Measurements from ENCODE around the gene COL27A1. TPM values are rescaled to one million over a fixed set of nuclear protein-coding genes. Genes with fewer than 3 reads are reported as not detected.

COL27A1 gene
- total RNA-seq, 1 donor from 2014 or later: 13.7 TPM

GRCh38 chr9:114281473-114282103 lies 126.3 kb downstream of the COL27A1 start:
- intact Hi-C loops (cut with DNase I): loop anchor here (10.0 kb wide), 1 partner anchor 127 kb away; the partner anchor contains the start of gene COL27A1

DNA sequence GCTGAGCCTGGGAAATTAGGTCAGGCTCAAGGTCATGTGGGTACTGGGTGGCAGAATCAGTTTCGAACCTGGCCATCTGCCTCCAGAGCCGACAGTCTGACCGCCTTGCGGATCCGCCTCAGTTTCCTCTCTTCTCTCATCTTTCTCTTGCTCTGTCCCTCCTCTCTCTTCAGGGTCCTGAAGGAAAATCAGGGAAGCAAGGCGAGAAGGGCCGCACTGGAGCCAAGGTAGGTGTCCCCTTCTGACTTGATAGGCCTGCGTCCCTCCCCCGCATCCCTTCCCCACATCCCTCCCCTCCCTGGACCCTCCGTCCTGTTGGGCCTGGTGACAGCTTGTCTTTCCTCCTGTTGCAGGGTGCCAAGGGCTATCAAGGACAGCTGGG lies 126.8 kb downstream of the COL27A1 start:
- ATAC-seq (no peak), DNase-seq (peak; percentile 51)
- no peak overlapping the region for H3K27ac ChIP-seq
- no peaks in the 10 kb centered on the region for H3K9me3 ChIP-seq
- TF ChIP-seq CTCF (IDR thresholded peaks at IDR 0.05): no peak
- H3K36me3 ChIP-seq: no peaks in the 10 kb centered on the region
- H3K27me3 ChIP-seq: no peaks in the 10 kb centered on the region
- intact Hi-C loops (cut with DNase I): loop anchor here (10.0 kb wide), 1 partner anchor 127 kb away; the partner anchor contains the start of gene COL27A1
- H3K4me3 ChIP-seq: no peak overlapping the region
- no peaks in the 10 kb centered on the region for H3K4me1 ChIP-seq

More at GRCh38 chr9:114281473-114282103, 126.3 kb downstream of the COL27A1 start:
- Histone ChIP-seq H3K4me1 (no peaks in the 10 kb centered on the region), H3K36me3 (no peaks in the 10 kb centered on the region), H3K9me3 (no peaks in the 10 kb centered on the region), H3K27ac (no peak overlapping the region), H3K4me3 (no peak overlapping the region), H3K27me3 (no peaks in the 10 kb centered on the region)
- TF ChIP-seq CTCF (IDR thresholded peaks at IDR 0.05): no peak
- ATAC-seq (no peak), DNase-seq (peak; percentile 57)

DNA sequence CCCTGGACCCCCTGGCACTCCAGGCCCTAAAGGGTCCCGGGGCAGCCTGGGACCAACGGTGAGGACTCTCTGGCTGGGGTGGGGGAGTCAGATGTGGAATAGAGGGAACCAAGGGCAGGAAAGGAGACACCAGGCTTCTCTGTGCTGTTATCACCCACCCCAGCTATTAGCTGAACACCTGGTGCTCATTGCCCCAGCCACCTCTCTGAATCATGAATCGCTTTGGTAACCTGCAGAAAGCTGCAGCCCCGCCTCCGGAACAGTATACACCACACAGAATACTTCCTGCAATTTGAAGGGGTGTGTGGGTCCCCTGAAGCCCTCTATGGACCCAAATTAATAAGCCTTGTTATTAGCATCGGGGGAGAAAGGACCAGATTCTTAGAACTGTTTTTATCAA lies 127.2 kb downstream of the COL27A1 start:
- no peak for TF ChIP-seq CTCF (IDR thresholded peaks at IDR 0.05)
- intact Hi-C loops (cut with DNase I): loop anchor here (10.0 kb wide), 1 partner anchor 128 kb away; the partner anchor contains the start of gene COL27A1
- Histone ChIP-seq H3K9me3 (no peaks in the 10 kb centered on the region), H3K27ac (no peak overlapping the region), H3K4me3 (no peak overlapping the region), H3K36me3 (no peaks in the 10 kb centered on the region), H3K4me1 (no peaks in the 10 kb centered on the region), H3K27me3 (no peaks in the 10 kb centered on the region)
- ATAC-seq: no peak
- no peak for DNase-seq

GRCh38 chr9:114282926-114283325 lies 127.6 kb downstream of the COL27A1 start:
- H3K36me3 ChIP-seq: no peaks in the 10 kb centered on the region
- TF ChIP-seq CTCF (IDR thresholded peaks at IDR 0.05): no peak
- intact Hi-C loops (cut with DNase I): loop anchor here (10.0 kb wide), 1 partner anchor 128 kb away; the partner anchor contains the start of gene COL27A1

DNA sequence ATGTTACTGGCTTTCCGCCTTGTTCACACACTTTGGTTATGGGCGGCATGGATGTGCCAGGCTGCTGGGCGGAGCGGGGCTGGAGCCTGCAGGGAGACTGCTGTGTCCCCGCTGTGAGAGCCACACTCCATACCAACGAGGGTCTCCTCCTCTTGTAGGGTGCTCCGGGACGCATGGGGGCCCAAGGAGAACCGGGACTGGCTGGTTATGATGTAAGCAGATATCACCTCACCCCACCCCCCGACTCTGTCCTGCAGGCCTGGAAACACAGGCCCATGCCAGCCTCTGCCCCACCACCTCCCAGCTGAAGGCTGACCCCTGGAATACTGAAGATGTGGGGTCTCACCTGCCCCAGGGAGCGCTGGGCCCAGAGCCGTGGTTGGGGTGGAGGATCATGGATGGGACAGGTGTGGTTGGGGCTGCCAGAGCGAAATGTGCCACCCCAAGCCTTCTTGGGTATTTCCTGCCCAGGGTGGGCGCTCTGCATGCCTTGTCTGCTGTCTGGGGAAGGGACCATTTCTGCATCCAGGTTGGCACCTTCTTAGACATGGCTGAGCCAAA lies 128.3 kb downstream of the COL27A1 start:
- Histone ChIP-seq H3K27me3 (no peaks in the 10 kb centered on the region), H3K36me3 (no peaks in the 10 kb centered on the region), H3K27ac (no peak overlapping the region), H3K4me3 (no peak overlapping the region), H3K9me3 (no peaks in the 10 kb centered on the region), H3K4me1 (peaks cover 4% of the 10 kb centered on the region)
- TF ChIP-seq CTCF (IDR thresholded peaks at IDR 0.05): no peak
- ATAC-seq: no peak
- intact Hi-C loops (cut with DNase I): loop anchor here (10.0 kb wide), 1 partner anchor 129 kb away; the partner anchor contains the start of gene COL27A1
- peak; percentile 52 for DNase-seq

More at GRCh38 chr9:114282926-114283325, 127.6 kb downstream of the COL27A1 start:
- Histone ChIP-seq H3K27me3 (no peaks in the 10 kb centered on the region), H3K27ac (no peak overlapping the region), H3K9me3 (no peaks in the 10 kb centered on the region), H3K4me1 (no peaks in the 10 kb centered on the region), H3K4me3 (no peak overlapping the region)
- ATAC-seq (no peak), DNase-seq (peak; percentile 17)

Measured in upper lobe of right lung (tissue), 1 donor.